Stimulated activated CD8-positive, alpha-beta memory T cell treated with anti-CD3 and anti-CD28 coated beads, Interleukin-7, amount 100 ng/mL, for 4 hours (primary cell): ENCODE measurements around the gene EIF4E1B.

Source experiments
- DNase-seq, 2 donors: peaks; one replicate each; pipeline ENCODE4 v3.0.0-alpha.2; 2020; ENCODE audit warnings: low read depth in 2 of 2

Gene EIF4E1B

DNA sequence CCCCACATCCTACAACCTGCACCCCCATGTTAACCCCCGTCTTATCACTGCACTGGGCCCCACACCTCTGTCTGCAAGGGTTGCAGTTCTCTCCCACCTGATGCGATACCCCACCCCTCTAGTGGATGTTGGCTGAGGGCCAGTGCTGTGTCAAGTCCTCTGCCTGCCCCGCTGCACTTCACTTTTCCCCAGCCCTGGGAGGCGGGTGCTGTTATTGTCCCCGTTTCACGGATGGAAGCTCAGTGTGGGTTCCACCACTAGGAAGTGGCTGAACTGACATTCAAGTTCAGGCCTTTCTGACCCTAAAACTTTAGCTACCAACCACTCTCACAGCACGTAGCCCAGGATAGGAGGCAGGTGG, 3.6 kb upstream of the EIF4E1B start:
- no peak for DNase-seq

DNA sequence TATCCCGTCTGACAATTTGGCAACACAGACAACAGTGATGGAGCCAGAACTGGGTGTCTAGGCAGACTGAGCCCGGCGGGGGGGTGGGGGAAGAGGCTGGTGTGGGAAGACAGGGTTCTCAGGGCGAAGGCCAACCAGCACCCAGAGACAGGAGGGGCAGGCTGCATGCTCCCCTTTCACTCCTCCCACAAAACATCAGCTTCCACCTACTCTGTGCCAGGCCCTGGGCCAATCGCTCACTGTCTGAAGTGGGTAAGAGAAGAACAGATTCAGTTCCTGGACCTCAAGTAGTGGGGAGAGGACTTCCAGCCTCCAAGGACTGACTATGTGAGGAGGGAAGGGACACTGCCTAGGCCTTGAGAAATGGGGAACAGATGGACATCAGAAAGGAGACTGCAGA, 2.9 kb upstream of the EIF4E1B start:
- no peak for DNase-seq

DNA sequence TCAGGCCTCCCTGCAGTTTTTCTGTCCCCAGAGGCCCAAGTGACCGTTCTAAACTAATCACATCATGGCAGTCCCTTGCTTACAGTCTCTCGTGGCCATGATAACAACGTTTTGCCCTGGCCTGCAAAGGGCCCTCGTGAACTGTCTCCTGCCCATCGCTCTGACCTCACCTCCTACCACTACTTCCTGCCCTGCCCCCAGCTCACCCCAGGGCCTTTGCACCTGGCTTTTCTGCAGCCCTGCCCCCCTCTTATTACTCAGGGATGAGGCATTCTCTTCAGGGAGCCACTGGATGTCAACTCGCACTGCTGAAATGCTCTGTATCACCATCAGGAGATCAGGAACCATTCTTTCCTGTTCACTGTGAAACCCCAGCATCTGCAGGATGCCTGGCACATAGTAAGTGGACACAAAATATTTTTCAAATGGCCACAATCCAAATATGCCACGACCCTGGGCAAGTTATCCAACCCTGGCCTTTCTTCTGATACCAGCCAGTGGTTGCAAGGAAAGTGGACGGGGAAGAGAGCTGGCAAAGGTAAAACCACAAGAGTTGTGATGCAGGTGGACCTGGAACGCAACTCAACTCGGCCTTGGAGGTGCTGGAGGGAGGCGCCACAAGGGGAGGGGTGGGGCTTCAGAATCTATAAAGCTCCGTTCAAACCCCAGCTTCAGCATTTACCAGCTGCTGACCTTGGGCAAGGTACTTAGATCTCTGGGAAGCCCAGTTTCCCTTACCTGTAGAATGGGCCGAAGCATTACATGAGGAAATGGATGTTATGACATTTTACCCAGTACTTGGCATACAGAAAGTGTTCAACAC, 1.9 kb upstream of the EIF4E1B start:
- no peak for DNase-seq

DNA sequence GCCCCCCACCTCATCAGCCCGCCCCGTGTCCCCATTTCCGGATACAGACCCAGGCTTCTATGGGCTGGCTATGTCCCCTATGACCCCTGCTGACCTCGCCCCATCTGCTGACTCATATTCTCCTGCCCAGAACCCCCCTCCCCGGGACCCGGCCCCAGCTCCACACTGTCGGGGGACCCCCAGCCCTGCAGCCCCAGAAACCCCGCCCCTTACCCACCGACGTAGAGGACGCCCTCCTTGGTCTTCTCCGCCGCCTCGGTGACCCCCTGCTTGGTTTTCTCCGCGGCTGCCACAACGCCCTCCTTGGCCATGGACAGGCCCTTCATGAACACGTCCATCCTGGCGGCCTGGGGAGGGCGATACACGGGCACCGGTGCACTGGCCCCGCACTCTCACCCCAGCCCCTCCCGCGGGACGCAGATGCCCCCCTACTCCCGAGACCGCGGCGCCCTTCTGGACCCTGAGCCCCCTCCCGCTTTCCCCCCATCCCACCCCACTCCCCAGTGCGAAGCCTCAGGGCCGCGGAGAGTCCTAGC, 1.1 kb upstream of the EIF4E1B start:
- DNase-seq, result no peak

DNA sequence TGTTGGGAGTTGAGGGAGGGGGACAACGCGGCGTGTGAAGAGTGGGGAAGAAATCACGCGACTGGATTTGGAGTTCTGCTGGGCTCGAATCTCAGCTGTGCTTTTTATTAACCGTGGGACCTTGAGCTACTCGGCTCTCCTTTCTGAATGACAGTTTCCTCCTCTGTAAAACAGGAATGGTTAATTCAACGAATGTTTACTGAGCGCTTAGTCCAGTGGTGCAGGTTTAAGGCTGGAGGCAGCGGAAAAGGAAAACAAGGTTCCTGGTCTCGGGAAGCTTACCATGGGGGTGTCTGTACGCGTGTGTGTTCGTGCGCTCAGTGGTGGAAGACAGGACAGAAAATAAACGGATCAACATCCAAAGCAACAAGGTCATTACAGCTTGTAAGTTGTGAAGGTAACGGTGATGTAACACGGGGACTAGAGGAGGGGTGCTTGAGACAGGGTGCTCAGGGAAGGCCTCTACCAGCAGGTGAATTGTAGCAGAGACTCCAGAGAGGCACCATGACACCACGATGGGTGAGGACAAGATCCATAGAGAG, 277 bp downstream of the EIF4E1B start:
- no peak for DNase-seq

DNA sequence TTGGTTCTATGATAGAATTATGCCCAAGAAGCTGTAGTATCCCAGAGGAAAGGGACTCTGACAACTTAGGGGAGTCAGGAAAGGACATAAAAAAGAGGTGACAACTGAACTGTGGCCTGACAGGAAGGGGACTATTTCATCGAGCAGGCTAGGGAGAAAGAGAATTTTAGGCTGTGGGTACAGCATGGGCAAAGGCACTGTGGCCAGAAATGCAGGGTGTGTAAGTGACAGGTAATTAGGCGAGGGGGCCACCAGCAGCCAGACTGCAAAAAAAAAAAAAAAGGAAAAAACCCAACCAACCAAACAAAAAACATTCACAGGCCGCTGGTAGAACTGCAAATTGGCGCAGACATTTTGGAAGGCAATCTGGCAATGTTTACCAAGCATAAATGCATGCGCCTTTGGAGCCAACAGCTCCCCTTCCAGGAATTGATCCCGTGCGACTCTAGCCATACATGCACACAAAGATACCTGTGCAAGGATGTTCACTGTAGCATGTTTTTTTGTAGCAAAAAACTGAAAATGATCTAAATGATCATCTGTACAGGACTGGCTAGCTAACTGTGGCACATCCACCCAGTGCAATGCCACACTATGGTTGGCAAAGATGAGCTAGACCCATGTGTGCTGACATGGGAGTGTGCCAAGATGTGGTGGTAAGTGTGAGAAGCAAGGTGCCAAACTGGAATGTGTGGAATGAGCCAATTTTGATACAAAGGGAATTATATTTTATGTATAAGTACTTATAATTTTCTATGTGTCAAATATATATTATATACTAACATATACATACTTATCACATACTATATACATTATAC, 1.1 kb downstream of the EIF4E1B start:
- DNase-seq, result no peak

DNA sequence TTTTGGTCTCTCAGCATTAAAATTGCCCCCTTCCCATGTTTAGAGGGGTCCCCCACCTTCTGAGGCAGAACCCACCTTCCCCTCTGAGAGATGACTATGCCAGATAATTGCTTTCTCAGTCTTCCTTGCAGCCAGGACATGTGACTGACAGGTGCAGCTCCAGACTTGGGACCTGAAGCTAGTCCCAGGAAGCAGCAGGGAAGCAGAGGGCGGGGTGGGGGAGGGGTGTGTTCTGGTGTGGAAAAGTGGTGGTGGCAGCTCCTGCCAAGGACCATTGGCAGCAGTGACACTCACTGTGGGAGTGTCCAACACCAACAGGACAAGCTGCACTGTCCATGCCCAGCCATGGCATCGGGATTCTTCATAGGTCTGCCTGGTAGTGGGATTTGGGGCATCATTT, 2.3 kb downstream of the EIF4E1B start:
- DNase-seq, result no peak

DNA sequence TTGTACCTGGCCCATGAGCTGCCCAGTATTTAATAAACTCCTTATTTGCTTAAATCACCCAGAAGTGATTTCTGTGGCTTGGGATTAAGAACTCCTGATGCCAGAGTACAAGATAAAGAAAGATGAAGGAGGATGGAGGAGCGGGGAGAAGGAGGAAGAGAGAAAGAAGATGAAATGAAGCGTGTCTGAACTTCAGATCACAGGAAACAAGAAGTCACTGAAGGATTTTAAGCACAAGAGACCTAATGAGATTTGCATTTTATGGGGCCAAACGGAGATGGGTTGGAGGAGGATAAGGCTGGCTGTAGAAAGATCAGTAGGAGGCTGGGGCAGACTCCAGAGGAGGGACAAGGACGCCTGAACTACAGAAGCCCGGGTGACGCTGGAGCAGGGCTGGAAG, 3.1 kb downstream of the EIF4E1B start:
- no peak for DNase-seq

DNA sequence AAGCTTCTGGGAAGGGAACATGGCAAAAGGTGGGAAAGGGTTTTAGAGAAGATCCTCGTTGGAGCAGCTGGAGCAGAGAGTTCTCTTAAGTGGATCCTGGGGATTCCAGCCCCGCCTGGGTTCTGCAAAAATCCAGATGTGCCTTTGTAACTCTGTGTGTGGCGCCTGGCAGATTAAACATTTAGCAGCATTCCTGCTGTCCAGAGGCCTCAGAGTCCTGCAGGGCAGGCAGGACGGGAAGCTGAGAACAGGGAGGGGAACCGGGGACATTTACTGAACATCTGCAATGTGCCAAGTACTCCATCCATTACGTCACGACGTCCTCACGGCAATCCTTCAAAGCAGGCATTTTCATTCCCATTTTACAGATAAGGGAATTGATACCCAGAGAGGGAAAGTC, 6.0 kb downstream of the EIF4E1B start:
- no peak for DNase-seq

DNA sequence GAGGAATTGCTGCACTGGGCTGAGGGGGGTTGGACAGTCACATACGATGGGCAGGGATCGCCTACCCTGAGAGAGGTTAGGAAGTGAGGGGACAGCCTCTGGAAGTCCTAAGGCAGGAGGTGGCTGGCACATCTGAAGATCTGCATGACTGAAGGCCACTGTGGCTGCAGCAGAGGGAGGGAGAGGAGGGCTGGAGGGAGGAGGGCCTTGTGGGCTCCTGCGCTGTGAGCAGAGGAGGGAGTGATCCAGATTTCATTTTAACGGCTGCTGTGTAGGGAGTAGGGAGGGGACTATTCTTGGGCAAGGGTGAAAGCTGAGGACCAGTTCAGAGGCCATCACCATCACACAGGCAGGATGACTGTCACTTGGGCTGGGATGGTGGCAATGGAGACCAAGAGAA, 7.1 kb downstream of the EIF4E1B start:
- no peak for DNase-seq

DNA sequence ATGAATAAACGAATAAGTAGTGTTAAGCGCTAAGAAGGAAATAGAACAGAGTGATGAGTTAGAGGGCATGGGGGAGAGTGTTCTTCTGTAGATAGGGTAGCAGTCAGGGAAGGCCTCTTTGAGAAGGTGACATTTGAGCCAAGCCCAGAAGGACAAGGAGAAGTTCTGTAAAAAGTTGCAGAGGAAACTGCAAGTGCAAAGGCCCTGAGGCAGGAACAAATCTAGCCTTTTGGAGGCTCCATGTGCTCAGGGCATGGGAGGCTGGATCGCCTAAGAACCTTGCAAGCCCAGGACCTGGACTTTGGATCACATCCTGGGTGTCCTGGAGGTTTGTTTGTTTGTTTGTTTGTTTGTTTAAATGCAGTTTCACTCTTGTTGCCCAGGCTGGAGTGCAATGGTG, 8.0 kb downstream of the EIF4E1B start:
- DNase-seq, result no peak

DNA sequence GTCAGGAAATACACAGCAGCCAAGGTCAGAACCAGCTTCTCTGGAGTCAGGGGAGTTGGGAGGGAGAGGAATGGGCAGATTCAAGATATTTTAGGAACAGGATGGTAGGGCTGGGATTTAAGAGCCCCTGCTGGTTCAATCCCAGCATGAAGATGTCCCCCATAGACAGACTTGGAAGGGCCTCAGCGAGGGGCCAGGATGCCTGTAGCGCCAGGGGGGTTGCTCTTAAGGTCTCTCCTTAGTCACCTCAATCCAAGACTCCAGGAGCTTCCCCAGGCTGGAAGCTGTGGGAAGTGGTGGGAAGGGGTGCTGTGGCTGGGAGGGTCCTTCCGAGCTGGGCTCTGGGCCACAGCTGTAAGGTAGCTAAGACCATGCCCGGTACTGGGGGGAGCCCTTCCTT, 8.7 kb downstream of the EIF4E1B start:
- DNase-seq, result no peak

DNA sequence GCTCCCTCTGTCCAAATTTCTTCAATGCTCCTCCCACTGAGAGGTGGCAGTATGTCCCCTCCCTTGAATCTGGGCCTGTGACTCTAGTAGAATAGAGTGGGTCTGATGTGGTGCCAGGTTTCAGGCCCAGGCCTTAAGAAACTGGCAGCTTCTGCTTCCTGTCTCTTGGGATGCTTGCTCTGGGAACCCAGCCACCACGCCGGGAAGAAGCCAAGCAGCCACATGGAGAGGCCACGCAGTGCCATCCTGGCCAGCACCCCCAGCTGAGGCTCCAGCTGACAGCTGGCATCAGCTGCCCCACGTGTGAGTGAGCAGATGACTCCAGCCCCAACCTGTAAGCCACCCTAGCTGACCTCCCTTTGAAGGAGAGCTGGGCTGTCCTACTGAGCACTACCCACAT, 9.5 kb downstream of the EIF4E1B start:
- no peak for DNase-seq

DNA sequence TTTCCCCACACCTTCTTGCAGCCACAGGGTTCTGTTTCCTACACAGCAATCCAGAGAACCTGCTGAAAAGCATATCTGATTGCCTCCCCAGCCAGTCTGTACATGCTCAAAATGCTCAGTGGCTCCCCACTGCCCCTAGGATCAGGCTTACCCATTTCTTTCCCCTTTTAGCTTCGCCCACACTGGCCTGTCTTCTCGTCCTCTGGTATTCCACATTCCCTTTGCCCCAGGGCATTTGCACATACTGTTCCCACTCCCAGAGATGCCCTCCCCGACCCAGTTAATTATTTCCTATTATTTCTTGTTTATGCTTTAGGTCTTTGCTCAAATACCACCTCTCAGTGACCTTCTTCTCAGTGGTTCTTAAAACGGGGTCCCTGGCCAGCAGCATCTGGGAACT, 10.1 kb downstream of the EIF4E1B start:
- DNase-seq, result no peak

DNA sequence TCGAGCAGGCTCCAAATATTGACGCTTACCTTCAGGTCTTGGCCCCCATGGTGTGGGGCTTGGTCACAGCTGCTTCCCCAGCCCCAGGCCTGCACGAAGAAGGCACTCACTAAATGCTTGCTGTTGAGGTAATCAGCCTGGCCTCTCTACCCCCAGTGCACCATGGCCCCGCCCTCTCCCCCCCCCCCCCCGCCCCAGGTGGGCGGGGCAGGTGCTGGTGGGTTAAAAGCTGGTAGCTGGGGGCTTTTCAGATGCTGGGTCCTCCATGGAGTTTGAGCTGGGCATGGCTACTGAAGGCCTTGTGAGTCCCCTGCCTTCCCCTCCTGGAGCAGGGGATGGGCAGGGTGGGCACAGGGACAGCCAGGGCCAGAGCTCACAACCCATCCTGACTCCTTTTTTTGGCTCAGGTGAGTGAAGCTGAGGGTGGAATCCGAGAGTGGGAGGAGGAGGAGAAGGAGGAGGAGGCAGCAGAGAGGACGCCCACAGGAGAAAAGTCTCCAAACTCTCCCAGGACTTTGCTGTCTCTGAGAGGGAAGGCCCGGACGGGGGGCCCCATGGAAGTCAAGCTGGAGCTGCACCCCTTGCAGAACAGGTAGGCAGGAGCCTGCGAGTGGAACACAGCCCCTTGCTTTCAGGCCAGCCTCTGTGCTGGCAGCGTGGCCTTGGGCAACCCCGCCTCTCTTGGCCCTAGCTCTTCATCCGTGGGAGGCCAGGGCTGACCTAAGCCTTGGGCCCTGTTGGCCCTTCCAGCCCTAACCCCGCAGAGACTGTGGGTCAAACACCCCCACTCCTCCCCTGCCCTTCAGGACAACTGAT, 12.4 kb downstream of the EIF4E1B start:
- DNase-seq, result no peak

DNA sequence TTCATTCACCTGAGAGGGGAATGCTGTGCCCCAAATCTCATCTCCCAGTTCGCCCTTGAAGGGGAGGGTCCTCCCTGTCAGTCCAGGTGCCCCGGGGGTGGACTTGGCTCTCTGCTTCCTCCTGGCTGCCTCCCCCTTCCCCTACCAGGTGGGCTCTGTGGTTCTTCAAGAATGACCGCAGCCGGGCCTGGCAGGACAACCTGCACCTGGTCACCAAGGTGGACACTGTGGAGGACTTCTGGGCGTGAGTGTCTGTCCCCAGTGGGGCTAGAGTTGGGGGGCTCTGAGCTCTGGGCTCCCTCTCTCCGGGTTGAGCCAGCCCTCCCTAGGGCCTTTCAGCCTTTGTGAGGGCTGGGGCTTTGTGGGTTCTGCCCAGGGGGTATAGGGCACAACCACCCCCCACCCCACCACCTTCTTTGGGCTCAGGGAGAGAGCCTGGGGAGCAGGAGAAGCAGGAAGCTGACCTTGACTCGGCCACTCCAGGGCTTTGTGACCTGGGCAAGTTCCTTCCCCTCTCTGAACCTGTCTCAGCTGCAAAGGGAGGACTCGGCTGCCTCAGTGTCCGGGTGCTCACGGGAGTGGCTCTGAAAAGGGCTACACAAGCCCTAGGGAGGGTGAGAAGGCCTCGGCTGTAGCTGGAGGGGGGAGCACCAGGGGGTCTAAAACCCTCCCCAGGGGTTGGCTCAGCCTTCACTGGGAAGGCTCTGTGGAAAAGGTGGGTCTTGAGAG, 13.2 kb downstream of the EIF4E1B start:
- DNase-seq, result no peak

DNA sequence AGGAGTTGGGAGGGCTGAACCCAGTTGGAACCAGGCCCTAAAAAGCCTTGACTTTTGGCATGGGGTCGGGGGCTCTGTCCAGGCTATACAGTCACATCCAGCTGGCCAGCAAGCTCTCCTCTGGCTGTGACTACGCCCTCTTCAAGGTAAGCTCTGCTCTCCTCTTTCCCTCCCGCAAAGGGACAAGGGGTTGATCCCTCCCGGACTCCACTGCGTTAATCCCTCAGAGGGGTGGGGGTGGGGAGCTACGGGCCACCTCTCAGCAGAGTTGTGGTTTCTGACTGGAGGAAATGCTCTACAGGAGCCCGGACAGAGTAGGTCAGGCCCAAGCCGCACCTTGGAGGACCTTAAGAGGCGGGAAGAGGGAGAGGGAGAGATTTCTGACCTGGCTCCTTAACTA, 13.8 kb downstream of the EIF4E1B start:
- DNase-seq, result no peak

DNA sequence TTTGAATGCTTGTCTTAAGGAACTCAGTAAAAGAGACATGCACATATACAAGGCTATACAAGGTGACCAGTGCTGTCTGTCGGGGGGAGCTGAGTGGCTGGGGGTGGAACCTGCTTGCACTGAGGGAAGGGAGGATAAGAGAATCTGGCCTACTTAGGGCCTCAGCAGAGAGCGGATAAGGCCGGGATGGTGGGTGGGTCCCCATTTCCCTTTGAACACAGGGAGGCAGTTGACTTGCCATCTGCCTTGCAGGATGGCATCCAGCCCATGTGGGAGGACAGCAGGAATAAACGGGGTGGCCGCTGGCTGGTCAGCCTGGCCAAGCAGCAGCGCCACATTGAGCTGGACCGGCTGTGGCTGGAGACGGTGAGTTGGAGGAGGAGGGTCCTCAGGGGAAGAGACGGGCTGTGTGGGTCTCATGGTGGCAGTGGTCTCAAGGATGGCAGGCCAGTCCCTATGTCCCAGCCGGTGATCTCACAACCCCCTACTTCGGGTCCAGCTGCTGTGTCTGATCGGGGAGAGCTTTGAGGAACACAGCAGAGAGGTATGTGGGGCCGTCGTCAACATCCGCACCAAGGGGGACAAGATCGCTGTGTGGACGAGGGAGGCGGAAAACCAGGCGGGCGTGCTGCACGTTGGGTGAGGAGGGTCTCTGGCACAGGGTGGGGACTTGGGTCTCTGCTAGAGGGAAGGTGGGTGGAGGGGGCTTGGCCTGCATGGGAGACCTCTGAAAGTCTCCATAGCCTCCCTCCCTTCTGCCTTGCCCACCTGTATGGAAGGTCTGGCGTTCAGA, 14.6 kb downstream of the EIF4E1B start:
- no peak for DNase-seq

DNA sequence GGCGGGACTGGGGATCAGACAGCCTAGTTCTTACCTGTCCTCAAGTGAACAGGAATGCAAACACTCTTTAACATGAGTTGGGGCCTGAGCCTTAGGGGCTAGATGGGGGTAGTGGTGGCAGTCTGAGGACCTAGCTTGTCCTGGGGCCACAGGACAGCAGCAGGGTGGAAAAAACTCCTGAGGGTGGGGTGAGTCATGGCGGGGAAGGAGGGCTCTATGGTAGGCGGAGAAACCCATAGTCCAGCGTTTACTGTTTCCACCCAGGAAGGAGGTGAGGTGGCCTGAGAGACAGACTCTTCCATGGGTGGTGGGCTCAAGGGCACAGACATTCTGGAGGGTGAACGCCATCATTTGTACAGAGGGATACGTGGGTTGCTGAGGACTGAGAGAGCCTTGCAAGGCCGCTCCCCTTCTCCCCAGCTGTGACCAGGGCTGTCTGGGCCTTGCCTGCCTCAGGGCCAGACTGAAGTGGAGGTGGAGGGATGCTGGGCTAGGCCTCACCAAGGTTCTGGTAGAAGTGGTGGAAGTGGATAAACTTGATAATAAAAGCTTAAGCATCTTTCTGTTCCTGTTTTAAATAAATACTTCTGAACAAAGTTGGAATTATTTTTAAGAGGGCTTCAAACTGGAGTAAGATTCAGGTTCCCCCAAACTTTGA, 15.7 kb downstream of the EIF4E1B start:
- DNase-seq, result no peak

DNA sequence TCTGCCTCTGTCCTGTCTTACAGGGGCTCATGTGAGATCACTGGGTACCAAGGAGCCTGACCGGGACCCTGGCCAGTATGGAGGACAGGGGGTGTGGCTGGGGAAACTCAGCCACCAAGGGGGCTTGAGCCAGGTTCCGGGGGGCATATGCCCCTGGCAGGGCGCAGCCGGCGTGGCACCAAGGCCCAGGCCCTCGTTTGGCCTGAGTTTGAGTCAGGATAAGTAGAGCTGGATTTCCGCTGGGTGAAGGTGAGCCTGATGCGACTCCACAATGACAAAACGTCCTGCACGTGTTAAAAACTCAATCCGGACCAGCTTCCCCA, 16.2 kb downstream of the EIF4E1B start:
- no peak for DNase-seq
